Natural killer cell treated with Interleukin-12 subunit alpha and Interleukin-12 subunit beta and Interleukin-15 and Interleukin-18, amount 100 ng/mL, for 72 hours (primary cell): ENCODE data around the gene PSMD13. TPM values are rescaled to one million over a fixed set of nuclear protein-coding genes. Genes with fewer than 3 reads are reported as not detected.
A peak's percentile ranks its signal among the peaks of the same experiment; 100 is the strongest.

ENCODE experiments used
- ATAC-seq, 2 donors: fragments of 150-1000 bp; cut with Tn5 transposase in 1 of 2; sonication (Bioruptor Pico), chemical (Tn5 transposase) in 1 of 2; 2 replicates each; pipeline ENCODE4 v1.10.0; 2021
- DNase-seq: peaks from one replicate; pipeline ENCODE4 v3.0.0; 2022; ENCODE audit warnings: low spot score
- H3K27ac Mint-ChIP-seq, 2 donors: 1 replicate in 1 of 2; 2 replicates in 1 of 2; pipeline ENCODE4 v1.8.0; 2022; ENCODE audit warnings: mixed read lengths in 2 of 2, mild to moderate bottlenecking in 1 of 2, moderate library complexity in 1 of 2
- H3K27me3 Mint-ChIP-seq, 2 donors: 1 replicate in 1 of 2; 2 replicates in 1 of 2; pipeline ENCODE4 v1.8.0; 2022; ENCODE audit warnings: mixed read lengths in 2 of 2
- H3K36me3 Mint-ChIP-seq: one replicate; pipeline ENCODE4 v1.8.0; 2022; ENCODE audit warnings: mixed read lengths
- H3K4me1 Mint-ChIP-seq, 2 donors: 1 replicate in 1 of 2; 2 replicates in 1 of 2; pipeline ENCODE4 v1.8.0; 2022; ENCODE audit warnings: low read depth in 2 of 2, mixed read lengths in 2 of 2, mild to moderate bottlenecking in 1 of 2
- H3K4me3 Mint-ChIP-seq: one replicate; pipeline ENCODE4 v1.8.0; 2022; ENCODE audit warnings: mixed read lengths
- H3K9me3 Mint-ChIP-seq: 2 replicates; pipeline ENCODE4 v1.8.0; 2022; ENCODE audit warnings: mixed read lengths
- total RNA-seq, 2 donors: library from RNA; stranded (reverse); gene quantifications; one replicate each; pipeline ENCODE4 v1.2.3, GENCODE V29; 2022

The PSMD13 gene
- total RNA-seq, 2 donors from 2014 or later = 204 to 263 TPM

- no peaks in the 10 kb centered on the region for H3K9me3 Mint-ChIP-seq
- peaks cover 20 to 23% of the 10 kb centered on the region in 2 donors for H3K4me1 Mint-ChIP-seq
- ATAC-seq = no peak
- H3K36me3 Mint-ChIP-seq = no peaks in the 10 kb centered on the region
- DNase-seq = no peak
- no peak overlapping the region for H3K27ac Mint-ChIP-seq
- H3K27me3 Mint-ChIP-seq = peaks cover 0 to 3% of the 10 kb centered on the region in 2 donors
- H3K4me3 Mint-ChIP-seq = no peak overlapping the region
These were observed 55.7 kb downstream of the PSMD13 start for GRCh38 chr11:292211-293121.

- Mint-ChIP-seq H3K36me3 (no peaks in the 10 kb centered on the region), H3K27ac (no peak overlapping the region), H3K27me3 (no peaks in the 10 kb centered on the region), H3K4me1 (peaks cover 17 to 20% of the 10 kb centered on the region in 2 donors), H3K4me3 (no peak overlapping the region), H3K9me3 (no peaks in the 10 kb centered on the region)
- ATAC-seq (no peak), DNase-seq (no peak)
These were observed 56.6 kb downstream of the PSMD13 start for GRCh38 chr11:293271-293851.

DNA sequence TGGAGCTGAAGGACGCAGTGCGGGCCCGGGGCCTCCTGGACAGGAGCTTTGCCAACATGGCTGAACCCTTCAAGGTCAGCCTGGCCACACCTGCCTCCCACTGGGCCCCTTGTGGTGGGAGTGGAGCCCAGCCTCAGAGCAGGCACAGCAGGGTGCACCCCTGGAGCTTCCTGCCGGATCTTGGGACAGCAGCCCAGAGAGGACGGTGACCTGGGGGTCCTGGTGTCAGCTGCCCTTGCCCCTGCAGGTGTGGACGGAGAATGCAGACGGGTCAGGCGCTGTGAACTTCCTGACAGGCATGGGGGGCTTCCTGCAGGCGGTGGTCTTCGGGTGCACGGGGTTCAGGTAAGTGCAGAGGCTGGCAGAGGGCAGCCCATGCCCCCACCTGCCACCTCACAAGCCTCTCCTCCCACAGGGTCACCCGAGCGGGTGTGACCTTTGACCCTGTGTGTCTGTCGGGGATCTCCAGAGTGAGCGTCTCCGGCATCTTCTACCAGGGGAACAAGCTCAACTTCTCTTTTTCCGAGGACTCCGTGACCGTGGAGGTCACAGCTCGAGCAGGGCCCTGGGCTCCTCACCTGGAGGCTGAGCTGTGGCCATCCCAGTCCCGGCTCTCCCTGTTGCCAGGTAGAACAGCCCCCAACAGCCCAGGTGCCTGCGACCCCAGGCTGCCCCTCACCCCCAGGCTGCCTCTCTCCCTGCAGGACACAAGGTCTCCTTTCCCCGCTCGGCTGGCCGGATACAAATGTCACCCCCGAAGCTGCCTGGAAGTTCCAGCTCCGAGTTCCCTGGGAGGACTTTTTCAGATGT, 57.3 kb downstream of the PSMD13 start:
- H3K4me3 Mint-ChIP-seq = no peak overlapping the region
- no peak for DNase-seq
- no peaks in the 10 kb centered on the region for H3K36me3 Mint-ChIP-seq
- peaks cover 17 to 20% of the 10 kb centered on the region in 2 donors for H3K4me1 Mint-ChIP-seq
- no peak overlapping the region for H3K27ac Mint-ChIP-seq
- no peaks in the 10 kb centered on the region for H3K9me3 Mint-ChIP-seq
- ATAC-seq = no peak
- H3K27me3 Mint-ChIP-seq = no peaks in the 10 kb centered on the region

DNA sequence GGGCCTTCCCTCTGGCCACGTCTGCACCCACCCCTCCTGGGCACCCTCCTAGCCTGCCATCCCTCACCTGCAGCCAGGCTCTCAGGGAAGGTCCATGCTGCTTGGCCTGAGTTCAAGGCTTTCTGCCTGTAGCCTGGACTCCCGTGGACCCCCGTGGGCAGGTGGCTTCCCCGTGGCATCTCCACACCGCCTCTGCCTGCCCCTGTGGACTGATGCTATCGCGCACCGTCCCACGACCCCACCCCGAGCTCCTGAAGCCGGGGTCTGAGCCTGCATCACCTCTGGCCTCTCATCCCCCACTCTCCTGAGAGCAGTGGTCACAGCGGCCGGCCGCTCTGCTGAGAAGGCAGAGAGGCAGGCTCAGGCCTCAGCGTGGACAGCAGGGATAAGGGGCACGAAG, 58.0 kb downstream of the PSMD13 start:
- DNase-seq (no peak), ATAC-seq (no peak)
- no peak overlapping the region for H3K27ac Mint-ChIP-seq
- no peaks in the 10 kb centered on the region for H3K27me3 Mint-ChIP-seq
- H3K36me3 Mint-ChIP-seq = no peaks in the 10 kb centered on the region
- H3K4me3 Mint-ChIP-seq = no peak overlapping the region
- H3K4me1 Mint-ChIP-seq = peaks cover 17 to 18% of the 10 kb centered on the region in 2 donors
- H3K9me3 Mint-ChIP-seq = no peaks in the 10 kb centered on the region

GRCh38 chr11:295351-296170, 58.8 kb downstream of the PSMD13 start:
- H3K4me3 Mint-ChIP-seq = no peak overlapping the region
- H3K4me1 Mint-ChIP-seq = peaks cover 16 to 17% of the 10 kb centered on the region in 2 donors
- no peak overlapping the region for H3K27ac Mint-ChIP-seq
- H3K36me3 Mint-ChIP-seq = no peaks in the 10 kb centered on the region
- no peak for DNase-seq
- H3K27me3 Mint-ChIP-seq = no peaks in the 10 kb centered on the region
- no peak for ATAC-seq
- H3K9me3 Mint-ChIP-seq = no peaks in the 10 kb centered on the region

GRCh38 chr11:296171-297050, 59.6 kb downstream of the PSMD13 start:
- Mint-ChIP-seq H3K27me3 (no peaks in the 10 kb centered on the region), H3K27ac (no peak overlapping the region), H3K9me3 (no peaks in the 10 kb centered on the region), H3K4me1 (peaks cover 11% of the 10 kb centered on the region in 2 donors), H3K36me3 (no peaks in the 10 kb centered on the region), H3K4me3 (no peak overlapping the region)
- ATAC-seq (no peak), DNase-seq (no peak)

GRCh38 chr11:297051-297585, 60.3 kb downstream of the PSMD13 start:
- H3K4me3 Mint-ChIP-seq = peak overlapping the region; percentile 66
- peak overlapping the region in 1 of 2 donors; percentile 56 for H3K27ac Mint-ChIP-seq
- DNase-seq (no peak), ATAC-seq (peak; percentile 10 to 25)
- no peaks in the 10 kb centered on the region for H3K36me3 Mint-ChIP-seq
- no peaks in the 10 kb centered on the region for H3K9me3 Mint-ChIP-seq
- peaks cover 11% of the 10 kb centered on the region in 2 donors for H3K4me1 Mint-ChIP-seq
- H3K27me3 Mint-ChIP-seq = no peaks in the 10 kb centered on the region

DNA sequence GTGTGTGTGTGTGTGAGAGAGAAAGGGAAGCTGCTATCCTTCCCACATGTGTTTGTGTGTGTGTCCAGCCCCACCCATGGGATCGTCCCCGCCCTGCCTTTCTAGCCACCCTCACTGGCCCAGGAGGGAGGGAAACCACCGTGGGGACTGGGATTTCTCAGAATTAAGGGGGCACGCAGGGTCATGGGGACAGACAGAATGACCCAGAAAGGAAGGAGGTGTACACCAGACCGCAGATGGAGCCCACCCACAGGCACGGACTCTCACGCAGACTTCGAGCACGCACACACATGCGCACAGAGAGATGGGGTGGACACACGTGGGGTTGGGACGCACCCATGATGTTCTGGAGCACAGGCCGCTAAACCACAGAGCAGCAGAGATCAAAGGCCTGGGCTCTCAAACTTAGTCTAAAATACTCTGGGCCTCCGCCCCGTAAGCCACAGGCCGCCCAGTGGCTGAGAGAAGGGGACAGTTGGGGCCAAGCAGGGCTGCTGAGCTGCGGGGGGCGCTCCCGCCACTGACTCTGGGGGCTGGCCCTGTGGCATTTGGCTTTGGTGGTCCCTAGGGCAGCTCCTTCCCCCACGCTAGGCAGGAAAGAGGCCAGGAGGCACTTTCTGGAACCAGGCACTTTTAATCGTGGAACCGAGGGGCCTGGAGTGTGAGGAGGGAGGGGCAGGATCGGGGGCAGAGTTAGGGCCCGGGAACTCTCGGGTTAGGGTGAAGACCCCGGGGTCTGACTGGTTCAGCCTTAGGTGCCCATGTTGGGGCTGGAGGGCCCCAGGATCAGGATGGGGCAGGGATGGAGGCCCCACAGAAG, 61.0 kb downstream of the PSMD13 start:
- H3K9me3 Mint-ChIP-seq = no peaks in the 10 kb centered on the region
- no peaks in the 10 kb centered on the region for H3K27me3 Mint-ChIP-seq
- H3K4me1 Mint-ChIP-seq = peaks cover 11 to 12% of the 10 kb centered on the region in 2 donors
- H3K36me3 Mint-ChIP-seq = no peaks in the 10 kb centered on the region
- peak overlapping the region; percentile 56 to 57 for H3K27ac Mint-ChIP-seq
- peak; percentile 52 for DNase-seq
- peak; percentile 74 to 76 for ATAC-seq
- H3K4me3 Mint-ChIP-seq = peak overlapping the region; percentile 66

GRCh38 chr11:298406-299065, 61.8 kb downstream of the PSMD13 start:
- Mint-ChIP-seq H3K4me3 (no peak overlapping the region), H3K27me3 (peaks cover 0 to 2% of the 10 kb centered on the region in 2 donors), H3K27ac (no peak overlapping the region), H3K36me3 (no peaks in the 10 kb centered on the region), H3K4me1 (peaks cover 13 to 16% of the 10 kb centered on the region in 2 donors), H3K9me3 (no peaks in the 10 kb centered on the region)
- ATAC-seq = no peak
- DNase-seq = peak; percentile 44

- H3K4me3 Mint-ChIP-seq = no peak within 1 kb of the TSS
- H3K36me3 Mint-ChIP-seq = no peaks in the 10 kb centered on the region
- peaks cover 0 to 2% of the 10 kb centered on the region in 2 donors for H3K27me3 Mint-ChIP-seq
- H3K9me3 Mint-ChIP-seq = no peaks in the 10 kb centered on the region
- DNase-seq (peak; percentile 34), ATAC-seq (no peak)
- H3K27ac Mint-ChIP-seq = no peak within 1 kb of the TSS
- H3K4me1 Mint-ChIP-seq = peaks cover 13 to 16% of the 10 kb centered on the region in 2 donors
These were observed 62.5 kb downstream of the PSMD13 start, which contains the start of gene IFITM5 for GRCh38 chr11:299081-299891. Gene IFITM5, minus strand, starts transcription at chr11:299526. Its CDS starts 36 bp downstream, at chr11:299490.
